Measurements from ENCODE around the gene FAU.

Gene FAU

DNA sequence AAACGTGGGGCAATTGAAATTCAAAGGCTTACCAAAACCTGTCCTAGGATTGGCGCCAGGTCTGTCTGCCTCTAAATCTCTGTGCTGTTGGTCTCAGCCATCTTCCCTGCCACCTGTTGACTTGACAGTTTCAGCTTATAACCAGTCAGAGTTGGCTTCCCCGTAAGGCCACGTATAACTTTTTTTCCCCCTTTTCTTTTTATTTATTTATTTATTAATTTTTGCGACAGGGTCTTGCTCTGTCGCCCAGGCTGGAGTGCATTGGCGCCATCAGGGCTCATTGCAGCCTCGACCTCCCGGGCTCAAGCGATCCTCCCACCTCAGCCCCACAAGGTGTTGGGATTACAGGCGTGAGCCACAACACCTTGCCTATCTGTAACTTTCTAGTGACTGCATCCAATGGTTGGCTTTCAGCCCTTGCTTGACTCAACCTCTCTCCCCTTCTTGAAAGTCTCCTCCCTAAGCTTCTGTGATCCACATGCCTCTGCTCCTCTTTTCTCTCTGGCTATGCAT, 13.8 kb upstream of the FAU start:
- peak overlapping the region; percentile 99 for H3K9ac ChIP-seq (ENCODE audit: insufficient read length, low read depth)
- peaks cover 12% of the 10 kb centered on the region for H3K4me1 ChIP-seq (ENCODE audit: insufficient read depth, insufficient read length)
- TF ChIP-seq ZNF274 (IDR thresholded peaks at IDR 0.05; ENCODE audit: low read depth, low read length) = no peak
- TF ChIP-seq SUZ12 (IDR thresholded peaks at IDR 0.05; ENCODE audit: extremely low read depth, insufficient read depth, insufficient read length) = no peak
- no peak for TF ChIP-seq YY1 (IDR thresholded peaks at IDR 0.05; ENCODE audit: insufficient read depth, insufficient read length)
- no peaks in the 10 kb centered on the region for H3K27me3 ChIP-seq (ENCODE audit: insufficient read depth, insufficient read length)
- no peaks in the 10 kb centered on the region for H3K9me3 ChIP-seq (ENCODE audit: insufficient read depth, low read length)
- peak overlapping the region; percentile 96 for H3K4me3 ChIP-seq (ENCODE audit: insufficient read length, low read depth)
- peaks cover 24% of the 10 kb centered on the region for H3K36me3 ChIP-seq (ENCODE audit: insufficient read depth, insufficient read length, low read length)
- DNase-seq (ENCODE audit: low read depth, low spot score) = no peak

- H3K9me3 ChIP-seq (ENCODE audit: insufficient read depth, low read length) = no peaks in the 10 kb centered on the region
- no peak for TF ChIP-seq SUZ12 (IDR thresholded peaks at IDR 0.05; ENCODE audit: extremely low read depth, insufficient read depth, insufficient read length)
- TF ChIP-seq YY1 (IDR thresholded peaks at IDR 0.05; ENCODE audit: insufficient read depth, insufficient read length) = no peak
- peaks cover 29% of the 10 kb centered on the region for H3K36me3 ChIP-seq (ENCODE audit: insufficient read depth, insufficient read length, low read length)
- peak overlapping the region; percentile 96 for H3K4me3 ChIP-seq (ENCODE audit: insufficient read length, low read depth)
- peak overlapping the region; percentile 99 for H3K9ac ChIP-seq (ENCODE audit: insufficient read length, low read depth)
- peak; percentile 98 for DNase-seq (ENCODE audit: low read depth, low spot score)
- H3K27me3 ChIP-seq (ENCODE audit: insufficient read depth, insufficient read length) = no peaks in the 10 kb centered on the region
- H3K4me1 ChIP-seq (ENCODE audit: insufficient read depth, insufficient read length) = peaks cover 12% of the 10 kb centered on the region
These were observed 13.2 kb upstream of the FAU start for GRCh38 chr11:65134952-65135632.

DNA sequence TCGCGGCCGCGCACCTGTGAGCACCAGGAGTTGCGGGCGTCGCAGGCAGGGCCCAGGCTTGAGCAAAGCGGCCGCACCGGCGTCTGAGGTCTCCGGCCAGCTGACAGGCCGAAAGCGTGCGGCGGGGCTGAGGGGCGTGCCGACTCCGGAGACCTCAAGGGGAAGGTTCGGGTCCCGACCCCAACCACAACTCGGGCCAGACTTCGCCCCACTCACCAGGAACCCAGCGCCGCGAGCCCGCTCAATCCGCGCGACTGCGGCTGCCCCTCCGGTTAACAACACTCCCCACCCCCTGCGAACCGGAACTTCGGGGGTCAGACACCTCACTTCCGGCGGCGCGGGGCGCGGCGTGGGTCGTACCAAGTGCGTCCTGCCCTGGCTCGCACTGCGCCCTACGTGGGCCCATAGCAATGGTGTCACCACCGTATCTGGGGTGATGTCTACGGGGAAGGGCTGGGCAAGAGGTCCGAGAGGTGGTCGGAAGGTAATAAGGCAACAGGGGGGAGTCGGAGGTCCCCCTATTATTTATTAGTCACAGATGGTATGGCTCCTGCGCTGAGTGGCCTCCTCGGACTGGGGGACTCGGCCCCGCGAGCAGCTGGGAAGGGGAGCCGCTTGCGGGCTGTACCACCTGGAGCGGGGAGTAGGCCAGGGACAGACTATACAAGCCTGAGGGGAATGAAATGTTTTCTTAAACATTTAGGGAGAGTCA, 12.5 kb upstream of the FAU start, which contains the start of gene SYVN1:
TSS of gene SYVN1 (minus strand) at position 280 of the 712 bp plus-strand sequence. CDS start 918 bp downstream, outside the sequence.
- Histone ChIP-seq H3K4me3 (ENCODE audit: insufficient read length, low read depth) (peak within 1 kb of the TSS; percentile 96), H3K9ac (ENCODE audit: insufficient read length, low read depth) (peak within 1 kb of the TSS; percentile 99), H3K36me3 (ENCODE audit: insufficient read depth, insufficient read length, low read length) (peaks cover 36% of the 10 kb centered on the region), H3K9me3 (ENCODE audit: insufficient read depth, low read length) (no peaks in the 10 kb centered on the region), H3K4me1 (ENCODE audit: insufficient read depth, insufficient read length) (peaks cover 12% of the 10 kb centered on the region), H3K27me3 (ENCODE audit: insufficient read depth, insufficient read length) (no peaks in the 10 kb centered on the region)
- TF ChIP-seq SUZ12 (IDR thresholded peaks at IDR 0.05; ENCODE audit: extremely low read depth, insufficient read depth, insufficient read length) = no peak
- TF ChIP-seq ZNF274 (IDR thresholded peaks at IDR 0.05; ENCODE audit: low read depth, low read length) = no peak
- TF ChIP-seq YY1 (IDR thresholded peaks at IDR 0.05; ENCODE audit: insufficient read depth, insufficient read length) = no peak
- peak; percentile 73 for DNase-seq (ENCODE audit: low read depth, low spot score)

GRCh38 chr11:65133724-65134123, 11.8 kb upstream of the FAU start:
- Histone ChIP-seq H3K27me3 (ENCODE audit: insufficient read depth, insufficient read length) (no peaks in the 10 kb centered on the region), H3K36me3 (ENCODE audit: insufficient read depth, insufficient read length, low read length) (peaks cover 43% of the 10 kb centered on the region), H3K9ac (ENCODE audit: insufficient read length, low read depth) (peak overlapping the region; percentile 99), H3K4me3 (ENCODE audit: insufficient read length, low read depth) (peak overlapping the region; percentile 96), H3K4me1 (ENCODE audit: insufficient read depth, insufficient read length) (peaks cover 12% of the 10 kb centered on the region), H3K9me3 (ENCODE audit: insufficient read depth, low read length) (no peaks in the 10 kb centered on the region)
- no peak for DNase-seq (ENCODE audit: low read depth, low spot score)
- no peak for TF ChIP-seq YY1 (IDR thresholded peaks at IDR 0.05; ENCODE audit: insufficient read depth, insufficient read length)
- TF ChIP-seq SUZ12 (IDR thresholded peaks at IDR 0.05; ENCODE audit: extremely low read depth, insufficient read depth, insufficient read length) = no peak
- no peak for TF ChIP-seq ZNF274 (IDR thresholded peaks at IDR 0.05; ENCODE audit: low read depth, low read length)

GRCh38 chr11:65132988-65133700, 11.2 kb upstream of the FAU start:
- Histone ChIP-seq H3K9ac (ENCODE audit: insufficient read length, low read depth) (peak overlapping the region; percentile 99), H3K9me3 (ENCODE audit: insufficient read depth, low read length) (no peaks in the 10 kb centered on the region), H3K27me3 (ENCODE audit: insufficient read depth, insufficient read length) (no peaks in the 10 kb centered on the region), H3K36me3 (ENCODE audit: insufficient read depth, insufficient read length, low read length) (peaks cover 49% of the 10 kb centered on the region), H3K4me3 (ENCODE audit: insufficient read length, low read depth) (peak overlapping the region; percentile 96), H3K4me1 (ENCODE audit: insufficient read depth, insufficient read length) (peaks cover 12% of the 10 kb centered on the region)
- TF ChIP-seq YY1 (IDR thresholded peaks at IDR 0.05; ENCODE audit: insufficient read depth, insufficient read length) (no peak), SUZ12 (IDR thresholded peaks at IDR 0.05; ENCODE audit: extremely low read depth, insufficient read depth, insufficient read length) (no peak), ZNF274 (IDR thresholded peaks at IDR 0.05; ENCODE audit: low read depth, low read length) (no peak)
- DNase-seq (ENCODE audit: low read depth, low spot score) = no peak

- TF ChIP-seq YY1 (IDR thresholded peaks at IDR 0.05; ENCODE audit: insufficient read depth, insufficient read length) (no peak), ZNF274 (IDR thresholded peaks at IDR 0.05; ENCODE audit: low read depth, low read length) (no peak), SUZ12 (IDR thresholded peaks at IDR 0.05; ENCODE audit: extremely low read depth, insufficient read depth, insufficient read length) (no peak)
- Histone ChIP-seq H3K27me3 (ENCODE audit: insufficient read depth, insufficient read length) (no peaks in the 10 kb centered on the region), H3K4me1 (ENCODE audit: insufficient read depth, insufficient read length) (peaks cover 14% of the 10 kb centered on the region), H3K36me3 (ENCODE audit: insufficient read depth, insufficient read length, low read length) (peaks cover 56% of the 10 kb centered on the region), H3K9ac (ENCODE audit: insufficient read length, low read depth) (no peak overlapping the region), H3K4me3 (ENCODE audit: insufficient read length, low read depth) (no peak overlapping the region), H3K9me3 (ENCODE audit: insufficient read depth, low read length) (no peaks in the 10 kb centered on the region)
- DNase-seq (ENCODE audit: low read depth, low spot score) = no peak
These were observed 10.5 kb upstream of the FAU start for GRCh38 chr11:65132238-65132987.
